Astrocyte of the hippocampus (primary cell): ENCODE data around the gene SYCE3.

ENCODE experiments used
- DNase-seq: peaks from one replicate; pipeline ENCODE4 v3.0.0; 2011; ENCODE audit warnings: low read depth, low spot score

SYCE3 gene

GRCh38 chr22:50576070-50576469, 13.4 kb upstream of the SYCE3 start:
- peak; percentile 43 for DNase-seq

GRCh38 chr22:50575426-50575941, 12.8 kb upstream of the SYCE3 start:
- no peak for DNase-seq

GRCh38 chr22:50574383-50574755, 11.7 kb upstream of the SYCE3 start:
- DNase-seq = no peak

- DNase-seq = no peak
These were observed 11.0 kb upstream of the SYCE3 start for GRCh38 chr22:50573491-50574382.

GRCh38 chr22:50572965-50573364, 10.2 kb upstream of the SYCE3 start:
- no peak for DNase-seq

GRCh38 chr22:50571264-50572175, 8.8 kb upstream of the SYCE3 start:
- no peak for DNase-seq

- no peak for DNase-seq
These were observed 8.1 kb upstream of the SYCE3 start for GRCh38 chr22:50570861-50571260.

GRCh38 chr22:50569896-50570535, 7.3 kb upstream of the SYCE3 start:
- DNase-seq = no peak

GRCh38 chr22:50569041-50569459, 6.3 kb upstream of the SYCE3 start:
- DNase-seq = no peak

GRCh38 chr22:50568626-50569025, 5.9 kb upstream of the SYCE3 start:
- DNase-seq = no peak

- DNase-seq = no peak
These were observed 5.1 kb upstream of the SYCE3 start for GRCh38 chr22:50567721-50568252.

- DNase-seq = no peak
These were observed 1.6 kb upstream of the SYCE3 start for GRCh38 chr22:50564289-50564688.

- no peak for DNase-seq
These were observed 868 bp upstream of the SYCE3 start for GRCh38 chr22:50563413-50564160.

- no peak for DNase-seq
These were observed 1.0 kb downstream of the SYCE3 start for GRCh38 chr22:50561401-50562358.

GRCh38 chr22:50560034-50560433, 2.7 kb downstream of the SYCE3 start:
- no peak for DNase-seq

GRCh38 chr22:50556703-50557102, 6.0 kb downstream of the SYCE3 start:
- DNase-seq = no peak

GRCh38 chr22:50553310-50553709, 9.4 kb downstream of the SYCE3 start:
- no peak for DNase-seq

GRCh38 chr22:50551160-50551752, 11.5 kb downstream of the SYCE3 start:
- DNase-seq = no peak

GRCh38 chr22:50550395-50550794, 12.3 kb downstream of the SYCE3 start:
- no peak for DNase-seq
